GM10248 (cell line): ENCODE data around the gene ETV4.

Experiments
- CTCF ChIA-PET: fragments of 300-600 bp; sonication (Branson Sonifier 250); formaldehyde crosslinking; extraction: SDS; loops from one replicate; lab custom pipeline; 2021; ENCODE audit warnings: antibody characterized with exemption; lab: Yijun Ruan, JAX
- POLR2A ChIA-PET: fragments of 350-650 bp; sonication (Branson Sonifier 250); formaldehyde crosslinking; extraction: SDS; loops from one replicate; lab custom pipeline; 2020; ENCODE audit warnings: antibody characterized with exemption; lab: Yijun Ruan, JAX
- DNase-seq: peaks from one replicate; pipeline ENCODE4 v3.0.0; 2012; ENCODE audit errors: extremely low spot score
- CTCF ChIP-seq: IDR thresholded peaks from 2 replicates; pipeline ENCODE4 v1.5.1; 2012; ENCODE audit warnings: mild to moderate bottlenecking, low read depth; ENCODE audit errors: extremely low read depth, missing control alignments, control extremely low read depth

ETV4 gene

DNA sequence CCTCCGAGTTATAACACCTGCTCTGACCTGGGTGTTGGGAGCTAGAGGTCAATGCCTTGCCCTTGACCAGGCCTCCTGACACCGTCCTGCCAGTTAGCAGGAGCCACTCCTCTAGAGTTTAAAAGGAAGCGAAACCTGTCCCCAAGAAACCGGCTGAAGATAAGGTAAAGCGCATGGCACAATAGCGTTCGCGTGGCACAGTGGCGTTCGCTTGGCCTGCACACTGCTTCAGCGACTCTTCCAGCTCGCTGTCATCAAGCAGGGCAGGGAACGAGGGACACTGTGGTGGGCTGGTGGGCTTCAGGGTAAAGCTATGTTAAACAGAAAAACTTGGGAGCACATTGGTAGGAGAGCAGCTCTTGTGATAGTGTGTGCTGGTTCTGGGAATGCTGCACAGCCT lies 28.2 kb upstream of the ETV4 start:
- ChIA-PET CTCF (interaction anchor here (1.3 to 7.1 kb wide), 4 partner anchors 14 to 192 kb away, joined by 5 to 79 read pairs (median 20); partner anchors contain the start of gene SOST), POLR2A (no interaction called here)
- DNase-seq: no peak
- TF ChIP-seq CTCF: no peak

DNA sequence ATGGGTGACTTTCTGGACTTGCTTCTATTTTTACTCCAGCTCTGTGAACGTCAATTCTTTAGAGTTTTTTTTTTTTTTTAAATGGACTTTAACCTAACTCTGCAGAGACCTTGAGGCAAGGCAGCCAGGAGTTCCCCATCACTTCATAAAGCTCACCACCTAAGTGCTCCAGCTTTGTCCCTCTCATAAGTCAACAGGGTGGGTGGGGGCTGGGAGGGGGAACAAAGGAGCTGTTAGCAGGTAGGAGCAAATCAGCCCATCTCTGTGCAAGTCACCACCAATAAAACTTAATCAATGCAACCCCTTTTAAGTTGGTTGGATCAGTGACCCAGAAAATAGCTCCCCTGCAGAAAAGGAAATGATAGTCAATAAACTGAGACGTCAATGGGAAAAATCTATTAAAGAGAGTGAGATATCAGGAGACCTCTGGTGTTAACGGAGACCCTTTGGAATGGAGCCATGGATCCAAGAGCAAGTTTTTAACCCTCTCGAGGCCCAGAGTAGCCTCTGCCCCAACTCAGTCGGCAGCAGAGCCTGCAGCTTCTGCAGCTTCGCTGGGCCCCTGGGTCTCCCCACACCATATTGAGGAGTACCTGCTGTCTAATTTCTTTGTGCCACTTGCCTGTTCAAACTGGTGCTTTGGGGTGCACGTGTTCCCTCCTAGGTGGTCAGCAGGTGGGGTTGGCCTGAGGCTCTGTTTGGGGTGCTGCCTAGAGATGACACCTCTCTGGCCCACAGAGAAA lies 27.6 kb upstream of the ETV4 start:
- no peak for DNase-seq
- ChIA-PET CTCF (interaction anchor here (1.3 to 7.1 kb wide), 4 partner anchors 13 to 193 kb away, joined by 5 to 79 read pairs (median 20); partner anchors contain the start of gene SOST), POLR2A (no interaction called here)
- TF ChIP-seq CTCF: no peak

GRCh38 chr17:43572368-43572980 lies 26.3 kb upstream of the ETV4 start:
- no peak for DNase-seq

DNA sequence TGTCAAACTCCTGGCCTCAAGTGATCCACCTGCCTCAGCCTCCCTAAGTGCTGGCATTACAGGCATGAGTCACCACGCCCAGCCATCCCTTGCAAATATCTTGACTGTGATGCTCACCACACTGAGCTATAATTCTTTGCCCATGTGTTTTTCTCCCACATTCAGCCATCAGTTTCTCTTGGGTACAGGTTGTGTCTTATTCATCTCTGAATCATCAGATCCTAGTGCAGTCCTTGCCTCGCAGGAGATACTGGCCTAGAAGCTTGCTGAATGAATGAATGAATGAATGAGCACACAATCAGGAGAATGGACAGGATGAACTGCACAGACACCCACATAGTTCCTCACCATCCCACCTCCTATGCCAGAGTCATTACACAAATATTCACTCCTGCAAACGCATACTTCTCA lies 24.4 kb upstream of the ETV4 start:
- no peak for DNase-seq
- POLR2A ChIA-PET: no interaction called here
- CTCF ChIA-PET: interaction anchor here (1.3 to 1.4 kb wide), 2 partner anchors 123 to 190 kb away, joined by 4 read pairs; no protein-coding TSS in a partner anchor
- TF ChIP-seq CTCF: no peak

More at GRCh38 chr17:43572368-43572980, 26.3 kb upstream of the ETV4 start:
- CTCF ChIA-PET: interaction anchor here (1.3 kb wide), 1 partner anchor 53 kb away, joined by 3 read pairs; no protein-coding TSS in a partner anchor
- TF ChIP-seq CTCF: no peak
- POLR2A ChIA-PET: no interaction called here

DNA sequence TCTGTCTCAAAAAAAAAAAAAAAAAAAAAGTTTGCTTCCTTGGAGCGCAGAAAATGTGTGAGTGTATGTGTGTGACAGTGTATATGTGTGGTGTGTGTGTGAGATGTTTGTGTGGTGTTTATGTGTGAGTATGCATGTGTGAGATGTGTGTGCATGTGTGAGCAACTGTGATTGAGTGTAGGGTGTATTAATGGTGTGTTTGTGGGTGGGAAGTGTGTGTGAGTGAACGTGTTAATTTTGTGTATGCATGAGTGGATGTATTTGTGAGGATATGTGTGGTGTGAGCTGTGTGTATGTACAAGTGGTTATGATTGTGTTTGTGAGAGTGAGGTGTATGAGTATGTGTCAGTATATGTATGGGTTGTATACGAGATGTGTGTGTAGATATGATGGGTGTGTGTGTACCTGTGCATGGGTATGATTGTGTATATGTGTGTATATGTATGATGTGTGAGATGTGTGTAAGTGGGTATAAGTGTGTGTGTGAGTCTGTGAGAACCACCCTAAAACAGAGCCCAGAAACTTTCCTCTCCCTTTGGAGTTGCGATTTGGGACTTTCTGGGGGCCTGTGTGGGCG lies 22.5 kb upstream of the ETV4 start:
- CTCF ChIA-PET: interaction anchor here (1.5 kb wide), 1 partner anchor 8 kb away, joined by 6 read pairs; no protein-coding TSS in a partner anchor

More for the DNA sequence above, 22.5 kb upstream of the ETV4 start:
- no peak for TF ChIP-seq CTCF
- POLR2A ChIA-PET: no interaction called here
- no peak for DNase-seq
